ENCODE results near the gene VSIG10L.

Gene VSIG10L

DNA sequence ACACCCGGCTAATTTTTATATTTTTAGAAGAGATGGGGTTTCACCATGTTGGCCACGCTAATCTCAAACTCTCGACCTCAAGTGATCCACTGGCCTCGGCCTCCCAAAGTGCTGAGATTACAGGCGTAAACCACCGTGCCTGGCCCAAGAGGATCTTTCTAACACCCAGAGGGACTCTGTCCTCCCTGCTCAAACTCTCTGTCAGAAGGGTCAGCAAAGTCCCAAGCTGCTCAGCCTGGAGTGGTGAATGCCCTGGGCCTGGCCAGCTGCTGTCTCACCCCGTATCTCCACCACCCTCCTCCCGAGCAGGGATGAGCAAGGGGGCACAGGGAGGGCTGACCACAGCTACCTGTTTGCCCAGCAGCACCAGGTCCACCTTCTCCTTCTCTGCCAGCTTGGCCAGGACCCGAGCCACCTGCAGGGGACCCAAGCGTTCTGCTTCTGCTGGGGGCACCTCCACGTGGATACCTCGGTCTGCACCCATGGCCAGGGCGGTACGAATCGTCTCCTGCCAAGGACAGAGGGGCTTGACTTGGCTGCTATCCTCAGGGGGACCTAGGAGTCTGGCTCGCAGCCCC lies 10.9 kb upstream of the VSIG10L start:
- H3K36me3 Mint-ChIP-seq = peaks cover 53% of the 10 kb centered on the region
- peak overlapping the region; percentile 9 for H3K27ac Mint-ChIP-seq
- no peaks in the 10 kb centered on the region for H3K27me3 Mint-ChIP-seq
- no peaks in the 10 kb centered on the region for H3K9me3 Mint-ChIP-seq
- no peak overlapping the region for H3K4me3 Mint-ChIP-seq
- H3K4me1 Mint-ChIP-seq = no peaks in the 10 kb centered on the region
- no peak for ATAC-seq

DNA sequence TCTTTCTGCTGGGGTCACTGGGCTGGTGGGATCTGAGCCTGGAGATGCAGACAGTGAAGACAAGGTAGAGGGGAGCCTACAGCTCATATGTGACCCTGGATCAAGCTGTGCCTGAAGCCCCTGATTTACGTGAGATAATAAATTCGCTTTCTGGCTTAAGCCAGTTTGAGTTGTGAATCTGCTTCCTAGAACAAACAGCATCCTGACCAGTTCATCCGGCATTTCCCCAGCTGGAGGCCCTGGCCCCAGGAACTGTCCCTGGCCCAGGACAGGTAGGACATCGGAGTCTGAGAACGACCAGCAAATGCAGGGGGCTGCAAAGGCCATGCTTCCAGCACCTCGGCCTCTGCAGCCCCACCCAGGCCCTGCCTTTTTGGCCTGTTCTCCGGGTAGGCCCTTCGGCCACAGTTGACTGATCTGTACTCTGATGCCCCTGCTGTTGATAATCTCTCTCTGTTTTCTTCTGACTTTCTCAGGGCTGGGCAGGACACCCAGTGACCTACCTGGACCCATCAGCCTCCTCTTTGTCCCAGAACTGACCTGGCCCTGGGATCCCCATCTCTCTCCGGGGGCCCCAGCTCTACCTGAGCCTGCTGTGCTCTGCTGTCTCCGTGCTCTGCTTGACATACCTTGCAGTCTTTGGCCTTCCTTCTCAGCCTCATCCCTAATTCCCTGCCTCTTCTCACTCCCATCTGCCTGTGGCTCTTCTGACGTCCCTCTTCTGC lies 9.5 kb upstream of the VSIG10L start:
- no peaks in the 10 kb centered on the region for H3K4me1 Mint-ChIP-seq
- peak overlapping the region; percentile 9 for H3K27ac Mint-ChIP-seq
- H3K4me3 Mint-ChIP-seq = no peak overlapping the region
- peaks cover 54% of the 10 kb centered on the region for H3K36me3 Mint-ChIP-seq
- no peaks in the 10 kb centered on the region for H3K9me3 Mint-ChIP-seq
- H3K27me3 Mint-ChIP-seq = no peaks in the 10 kb centered on the region
- ATAC-seq = no peak

GRCh38 chr19:51347209-51347928 lies 5.4 kb upstream of the VSIG10L start:
- Mint-ChIP-seq H3K27me3 (no peaks in the 10 kb centered on the region), H3K27ac (no peak overlapping the region), H3K36me3 (peaks cover 40% of the 10 kb centered on the region), H3K4me1 (peaks cover 29% of the 10 kb centered on the region), H3K4me3 (no peak overlapping the region), H3K9me3 (no peaks in the 10 kb centered on the region)
- ATAC-seq = no peak

- H3K9me3 Mint-ChIP-seq = no peaks in the 10 kb centered on the region
- no peaks in the 10 kb centered on the region for H3K27me3 Mint-ChIP-seq
- H3K36me3 Mint-ChIP-seq = peaks cover 34% of the 10 kb centered on the region
- H3K27ac Mint-ChIP-seq = no peak overlapping the region
- no peak overlapping the region for H3K4me3 Mint-ChIP-seq
- peaks cover 35% of the 10 kb centered on the region for H3K4me1 Mint-ChIP-seq
- no peak for ATAC-seq
Observed at GRCh38 chr19:51346742-51347141, 4.8 kb upstream of the VSIG10L start.

DNA sequence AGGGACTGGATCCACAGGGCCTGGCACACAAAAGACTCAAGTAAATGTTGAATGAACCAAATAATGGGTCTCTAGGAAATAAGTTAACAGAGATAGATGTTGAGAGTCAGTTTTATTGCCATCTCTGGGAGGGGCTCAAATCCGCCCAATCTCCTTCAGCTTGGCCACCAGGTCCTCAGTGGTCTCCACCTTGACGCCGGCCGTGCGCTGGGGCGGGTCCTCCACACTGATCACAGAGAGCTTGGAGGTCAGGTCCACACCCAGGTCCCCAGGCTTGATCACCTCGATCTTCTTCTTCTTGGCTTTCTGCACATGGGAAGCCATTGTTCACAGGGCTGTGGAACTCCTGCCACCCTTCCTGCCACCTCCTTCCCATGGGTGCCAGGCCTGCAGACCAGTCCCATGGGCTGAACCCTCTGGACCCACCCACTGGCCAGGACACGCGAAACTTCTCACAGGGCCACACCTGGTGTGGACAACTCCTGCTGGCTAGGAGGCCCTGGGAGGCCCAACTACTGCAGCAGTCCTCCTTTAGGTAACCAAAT lies 3.2 kb upstream of the VSIG10L start:
- Mint-ChIP-seq H3K27ac (peak overlapping the region; percentile 82), H3K36me3 (peaks cover 20% of the 10 kb centered on the region), H3K27me3 (no peaks in the 10 kb centered on the region), H3K9me3 (no peaks in the 10 kb centered on the region), H3K4me3 (peak overlapping the region; percentile 59), H3K4me1 (peaks cover 45% of the 10 kb centered on the region)
- ATAC-seq = no peak

- Mint-ChIP-seq H3K4me3 (no peak overlapping the region), H3K4me1 (peaks cover 58% of the 10 kb centered on the region), H3K9me3 (no peaks in the 10 kb centered on the region), H3K36me3 (peaks cover 11% of the 10 kb centered on the region), H3K27ac (peak overlapping the region; percentile 50), H3K27me3 (no peaks in the 10 kb centered on the region)
- no peak for ATAC-seq
Observed at GRCh38 chr19:51342631-51343569, 961 bp upstream of the VSIG10L start.

DNA sequence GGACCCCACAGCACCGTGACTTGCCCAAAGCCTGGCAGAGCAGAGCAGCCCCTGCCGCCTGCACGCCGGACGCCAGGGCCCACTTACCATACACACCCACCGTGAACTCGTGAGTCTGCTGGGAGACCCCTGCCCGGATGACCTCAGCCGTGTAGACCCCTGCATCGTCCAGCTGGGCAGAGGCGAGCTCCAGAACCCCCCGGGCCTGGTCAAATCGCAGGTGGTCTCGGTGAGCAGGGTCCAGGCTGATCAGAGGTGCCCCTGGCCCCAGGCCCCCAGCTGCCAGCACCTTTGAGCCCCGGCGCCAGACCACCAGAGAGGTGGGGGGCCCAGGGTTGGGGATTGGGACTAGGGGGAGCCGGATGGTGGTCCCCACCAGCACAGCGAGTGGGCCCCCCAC lies 873 bp downstream of the VSIG10L start:
- peaks cover 58% of the 10 kb centered on the region for H3K4me1 Mint-ChIP-seq

GRCh38 chr19:51339687-51340656 lies 2.0 kb downstream of the VSIG10L start:
- Mint-ChIP-seq H3K36me3 (peaks cover 6% of the 10 kb centered on the region), H3K4me1 (peaks cover 52% of the 10 kb centered on the region), H3K27ac (peak overlapping the region; percentile 50), H3K4me3 (peak overlapping the region; percentile 93), H3K9me3 (no peaks in the 10 kb centered on the region), H3K27me3 (no peaks in the 10 kb centered on the region)
- peak; percentile 90 for ATAC-seq

More for the DNA sequence above, 873 bp downstream of the VSIG10L start:
- no peaks in the 10 kb centered on the region for H3K9me3 Mint-ChIP-seq
- peak overlapping the region; percentile 70 for H3K4me3 Mint-ChIP-seq
- peaks cover 5% of the 10 kb centered on the region for H3K36me3 Mint-ChIP-seq
- H3K27ac Mint-ChIP-seq = peak overlapping the region; percentile 50
- H3K27me3 Mint-ChIP-seq = no peaks in the 10 kb centered on the region
- no peak for ATAC-seq

- peak; percentile 3 for ATAC-seq
- peak overlapping the region; percentile 50 for H3K27ac Mint-ChIP-seq
Observed at GRCh38 chr19:51339313-51339686, 2.6 kb downstream of the VSIG10L start.

GRCh38 chr19:51338563-51339312 lies 3.2 kb downstream of the VSIG10L start:
- H3K27me3 Mint-ChIP-seq = no peaks in the 10 kb centered on the region

More at GRCh38 chr19:51339313-51339686, 2.6 kb downstream of the VSIG10L start:
- Mint-ChIP-seq H3K4me3 (peak overlapping the region; percentile 93), H3K27me3 (no peaks in the 10 kb centered on the region), H3K36me3 (peaks cover 11% of the 10 kb centered on the region), H3K9me3 (no peaks in the 10 kb centered on the region), H3K4me1 (peaks cover 47% of the 10 kb centered on the region)

DNA sequence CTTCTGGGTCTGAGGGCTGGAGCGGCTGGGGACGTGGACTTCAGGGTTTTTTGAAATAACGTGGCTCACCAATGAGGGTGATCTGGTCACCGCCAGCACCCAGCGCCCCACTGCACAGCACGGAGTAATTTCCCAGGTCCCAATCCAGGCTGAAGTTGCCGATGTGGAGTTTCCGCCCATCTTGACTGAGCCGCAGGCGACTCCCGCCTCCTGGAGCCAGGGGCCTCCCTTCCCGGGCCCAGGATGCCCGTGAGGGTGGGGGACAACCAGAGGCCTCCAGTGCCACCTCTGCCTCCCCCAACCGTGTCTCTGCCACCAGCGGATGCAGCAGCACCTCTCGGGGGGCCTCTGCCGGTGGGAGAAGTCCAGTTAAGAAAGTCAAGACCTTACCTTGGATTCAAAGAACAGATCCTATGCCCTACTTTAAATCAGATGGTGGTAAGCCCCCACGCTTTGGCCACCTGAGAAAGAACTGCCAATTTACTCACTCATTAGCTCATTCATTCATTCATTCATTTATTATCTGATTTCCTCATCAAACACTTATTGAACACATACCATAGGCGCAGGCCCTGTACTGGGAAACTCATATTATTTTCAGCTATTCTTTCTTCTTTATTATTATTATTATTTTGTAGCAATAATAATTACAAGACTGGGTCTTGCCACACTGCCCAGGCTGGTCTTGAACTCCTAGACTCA lies 3.9 kb downstream of the VSIG10L start:
- ATAC-seq = no peak
- peaks cover 35% of the 10 kb centered on the region for H3K4me1 Mint-ChIP-seq
- H3K4me3 Mint-ChIP-seq = peak overlapping the region; percentile 93
- H3K36me3 Mint-ChIP-seq = peaks cover 19% of the 10 kb centered on the region
- H3K9me3 Mint-ChIP-seq = no peaks in the 10 kb centered on the region
- peak overlapping the region; percentile 50 for H3K27ac Mint-ChIP-seq
- H3K27me3 Mint-ChIP-seq = no peaks in the 10 kb centered on the region

More at GRCh38 chr19:51338563-51339312, 3.2 kb downstream of the VSIG10L start:
- Mint-ChIP-seq H3K9me3 (no peaks in the 10 kb centered on the region), H3K36me3 (peaks cover 16% of the 10 kb centered on the region), H3K27ac (peak overlapping the region; percentile 50), H3K4me1 (peaks cover 42% of the 10 kb centered on the region), H3K4me3 (peak overlapping the region; percentile 93)
- peak; percentile 81 for ATAC-seq

DNA sequence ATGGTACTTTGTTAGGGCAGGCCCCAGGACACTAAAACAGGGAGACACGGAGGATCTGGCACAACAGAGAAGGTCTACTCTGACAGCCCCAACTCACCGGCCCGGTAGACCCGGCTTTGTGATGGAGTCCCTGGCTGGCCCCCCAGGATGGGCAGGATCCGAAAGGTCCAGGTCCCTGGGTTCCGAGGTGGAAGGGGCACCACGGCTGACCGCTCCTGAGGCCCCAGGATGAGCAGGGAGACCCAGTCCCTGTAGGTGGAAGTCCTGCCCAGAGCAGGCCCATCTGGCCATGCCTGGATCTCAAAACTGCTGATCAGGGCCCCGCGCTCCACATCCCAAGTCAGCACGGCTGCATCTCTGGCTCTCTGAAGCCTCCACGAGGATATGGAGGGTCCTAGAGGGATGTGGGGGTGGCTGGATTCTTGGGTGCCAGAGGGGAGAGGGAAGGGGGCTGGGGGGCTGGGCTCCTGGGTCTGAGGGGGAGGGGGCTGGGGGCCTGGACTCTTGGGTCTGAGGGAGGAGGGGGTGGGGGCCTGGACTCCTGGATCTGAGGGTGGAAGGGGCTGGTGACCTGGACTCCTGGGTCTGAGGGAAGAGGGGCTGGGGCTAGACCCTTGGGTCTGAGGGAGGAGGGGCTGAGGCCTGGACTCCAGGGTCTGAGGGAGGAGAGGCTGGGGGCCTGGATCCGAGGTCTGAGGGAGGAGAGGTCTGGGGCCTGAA lies 4.6 kb downstream of the VSIG10L start:
- Mint-ChIP-seq H3K9me3 (no peaks in the 10 kb centered on the region), H3K27me3 (no peaks in the 10 kb centered on the region), H3K4me1 (peaks cover 28% of the 10 kb centered on the region), H3K4me3 (no peak overlapping the region), H3K27ac (no peak overlapping the region), H3K36me3 (peaks cover 19% of the 10 kb centered on the region)
- no peak for ATAC-seq
